Activated T-cell treated with anti-CD3 and anti-CD28 coated beads, Interleukin-2, amount 50 U/mL, for 1 hour (primary cell): ENCODE results near the gene GDPD5.

Source experiments
- DNase-seq: peaks from one replicate; pipeline ENCODE4 v3.0.0-alpha.2; 2020

Gene GDPD5, protein sequence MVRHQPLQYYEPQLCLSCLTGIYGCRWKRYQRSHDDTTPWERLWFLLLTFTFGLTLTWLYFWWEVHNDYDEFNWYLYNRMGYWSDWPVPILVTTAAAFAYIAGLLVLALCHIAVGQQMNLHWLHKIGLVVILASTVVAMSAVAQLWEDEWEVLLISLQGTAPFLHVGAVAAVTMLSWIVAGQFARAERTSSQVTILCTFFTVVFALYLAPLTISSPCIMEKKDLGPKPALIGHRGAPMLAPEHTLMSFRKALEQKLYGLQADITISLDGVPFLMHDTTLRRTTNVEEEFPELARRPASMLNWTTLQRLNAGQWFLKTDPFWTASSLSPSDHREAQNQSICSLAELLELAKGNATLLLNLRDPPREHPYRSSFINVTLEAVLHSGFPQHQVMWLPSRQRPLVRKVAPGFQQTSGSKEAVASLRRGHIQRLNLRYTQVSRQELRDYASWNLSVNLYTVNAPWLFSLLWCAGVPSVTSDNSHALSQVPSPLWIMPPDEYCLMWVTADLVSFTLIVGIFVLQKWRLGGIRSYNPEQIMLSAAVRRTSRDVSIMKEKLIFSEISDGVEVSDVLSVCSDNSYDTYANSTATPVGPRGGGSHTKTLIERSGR

DNA sequence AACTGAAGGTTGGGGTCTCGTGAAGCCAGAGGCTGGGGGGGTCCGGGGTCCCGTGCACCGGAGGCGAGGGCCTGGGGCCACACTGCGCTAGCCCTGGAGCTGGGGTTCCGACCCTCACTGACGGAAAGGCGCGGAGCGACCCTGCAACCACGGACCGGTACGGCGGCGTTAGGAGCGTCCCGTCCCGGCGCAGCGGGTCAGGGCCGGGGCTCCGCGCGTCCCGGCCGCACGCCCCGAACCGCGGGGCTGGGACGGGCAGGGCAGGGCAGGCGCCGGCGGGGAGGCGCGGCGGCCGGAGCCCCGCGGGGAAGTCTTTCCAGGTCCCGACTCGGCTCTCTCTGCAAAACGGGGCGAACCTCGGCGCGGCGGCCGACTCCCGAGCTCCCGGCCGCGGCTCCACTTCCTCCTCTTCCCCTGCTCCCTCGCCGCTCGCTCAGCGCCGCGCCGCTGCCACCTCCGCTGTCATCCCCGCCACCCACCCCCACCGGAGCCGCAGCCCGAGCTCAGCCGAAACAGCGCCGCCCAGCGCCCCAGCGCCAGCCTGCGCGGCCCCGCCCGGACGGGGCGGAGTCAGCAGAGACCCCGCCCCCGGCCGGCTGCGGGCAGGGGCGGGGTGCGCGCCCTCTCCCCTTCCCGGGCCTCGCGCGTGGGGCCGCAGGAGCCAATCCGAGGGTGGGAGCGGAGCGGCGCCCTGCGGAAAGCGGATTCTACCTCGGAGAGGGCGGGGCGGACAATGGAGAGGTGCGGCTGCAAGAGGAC lies at the start of gene GDPD5:
GDPD5 (minus strand) TSS at position 509 of the 759 bp plus-strand sequence. CDS start 48,206 bp downstream, outside the sequence.
- DNase-seq: peak; percentile 92

- DNase-seq: no peak
Measured at GRCh38 chr11:75574698-75575602, 49.2 kb upstream of the GDPD5 start.

- no peak for DNase-seq
Measured at GRCh38 chr11:75572744-75573143, 47.0 kb upstream of the GDPD5 start.

DNA sequence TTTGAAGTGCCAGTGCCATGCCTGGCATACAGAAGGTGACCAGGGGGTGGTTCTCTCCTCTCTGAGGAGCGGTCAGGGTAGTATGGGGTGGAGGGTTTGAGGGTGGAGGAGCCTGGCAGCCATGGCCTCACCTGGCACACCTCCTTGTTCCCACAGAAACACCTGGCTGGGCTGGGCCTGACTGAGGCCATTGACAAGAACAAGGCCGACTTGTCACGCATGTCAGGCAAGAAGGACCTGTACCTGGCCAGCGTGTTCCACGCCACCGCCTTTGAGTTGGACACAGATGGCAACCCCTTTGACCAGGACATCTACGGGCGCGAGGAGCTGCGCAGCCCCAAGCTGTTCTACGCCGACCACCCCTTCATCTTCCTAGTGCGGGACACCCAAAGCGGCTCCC lies 45.9 kb upstream of the GDPD5 start:
- DNase-seq: no peak

DNA sequence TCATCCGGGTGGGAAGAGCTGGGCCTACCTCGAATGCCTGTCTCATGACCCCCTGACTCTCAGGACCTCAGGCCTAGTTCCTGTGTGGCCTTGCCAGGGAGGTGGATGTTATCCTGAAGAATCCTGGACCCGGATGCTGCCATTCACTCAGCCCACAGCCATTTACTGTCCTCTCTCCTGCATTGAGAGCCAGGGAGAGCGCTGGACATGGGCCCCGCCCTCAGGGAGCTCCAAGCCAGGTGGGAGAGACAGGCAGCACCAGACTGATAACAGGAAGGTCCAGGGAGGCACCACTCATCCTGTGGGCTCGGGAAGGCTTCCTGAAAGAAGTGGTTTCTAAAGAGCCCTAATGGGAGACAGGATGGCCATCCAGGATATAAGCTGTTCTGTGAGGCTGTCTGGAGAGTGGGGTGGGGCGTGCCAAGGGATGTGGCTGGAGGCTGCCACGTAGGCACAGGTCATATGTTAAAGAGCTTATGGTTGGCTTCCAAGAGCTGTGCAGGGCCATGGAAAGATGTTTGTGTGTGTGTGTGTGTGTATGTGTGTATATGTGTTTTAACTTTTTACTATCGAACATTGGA lies 44.9 kb upstream of the GDPD5 start:
- no peak for DNase-seq

DNA sequence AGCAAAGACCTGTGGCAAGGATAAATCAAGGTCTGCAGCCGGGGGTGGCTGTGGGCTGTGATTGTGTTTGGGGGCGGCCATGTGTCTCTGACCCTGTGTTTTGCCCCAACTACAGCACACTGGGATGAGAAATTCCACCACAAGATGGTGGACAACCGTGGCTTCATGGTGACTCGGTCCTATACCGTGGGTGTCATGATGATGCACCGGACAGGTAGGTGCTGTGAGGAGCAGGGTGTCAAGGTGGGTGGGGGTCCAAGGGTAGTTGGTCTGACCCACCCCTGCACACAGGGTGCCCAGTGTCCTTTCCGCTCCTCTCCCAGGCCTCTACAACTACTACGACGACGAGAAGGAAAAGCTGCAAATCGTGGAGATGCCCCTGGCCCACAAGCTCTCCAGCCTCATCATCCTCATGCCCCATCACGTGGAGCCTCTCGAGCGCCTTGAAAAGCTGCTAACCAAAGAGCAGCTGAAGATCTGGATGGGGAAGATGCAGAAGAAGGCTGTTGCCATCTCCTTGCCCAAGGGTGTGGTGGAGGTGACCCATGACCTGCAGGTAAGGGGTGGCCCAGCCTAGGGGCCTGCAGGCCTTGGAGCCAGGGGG lies 43.0 kb upstream of the GDPD5 start:
- DNase-seq: no peak

- DNase-seq: no peak
Measured at GRCh38 chr11:75567971-75568370, 42.2 kb upstream of the GDPD5 start.

- no peak for DNase-seq
Measured at GRCh38 chr11:75566763-75567279, 41.1 kb upstream of the GDPD5 start.

- DNase-seq: no peak
Measured at GRCh38 chr11:75565916-75566762, 40.4 kb upstream of the GDPD5 start.

- no peak for DNase-seq
Measured at GRCh38 chr11:75565221-75565814, 39.6 kb upstream of the GDPD5 start.

DNA sequence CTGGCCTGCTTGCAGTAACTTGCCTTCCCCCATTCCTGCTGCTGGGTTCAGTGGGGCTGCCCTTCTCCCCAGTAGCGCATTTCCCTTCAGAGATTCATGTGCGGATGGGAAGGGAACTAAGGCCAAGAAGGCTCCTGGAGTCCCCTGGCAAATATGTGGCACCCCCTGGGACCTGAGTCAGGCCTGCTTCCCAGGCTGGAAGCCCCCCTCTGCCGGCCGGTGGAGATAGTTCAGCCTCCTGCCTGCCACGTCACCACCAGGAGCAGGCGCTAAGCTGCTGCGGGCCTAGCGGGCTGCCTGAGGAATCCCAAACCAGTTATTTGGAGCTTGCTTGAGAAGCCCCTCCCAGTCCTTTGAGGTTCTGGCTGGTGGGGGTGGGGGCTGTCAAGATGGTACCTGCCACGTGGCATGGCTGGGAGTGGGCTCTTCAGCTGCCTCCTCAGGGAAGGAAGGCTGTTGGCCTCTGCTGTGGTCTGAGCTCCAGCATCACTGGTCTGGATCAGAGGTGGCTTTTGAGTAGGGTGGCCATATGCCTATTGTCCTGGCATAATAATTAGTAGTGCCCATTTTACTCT lies 38.3 kb upstream of the GDPD5 start:
- no peak for DNase-seq

DNA sequence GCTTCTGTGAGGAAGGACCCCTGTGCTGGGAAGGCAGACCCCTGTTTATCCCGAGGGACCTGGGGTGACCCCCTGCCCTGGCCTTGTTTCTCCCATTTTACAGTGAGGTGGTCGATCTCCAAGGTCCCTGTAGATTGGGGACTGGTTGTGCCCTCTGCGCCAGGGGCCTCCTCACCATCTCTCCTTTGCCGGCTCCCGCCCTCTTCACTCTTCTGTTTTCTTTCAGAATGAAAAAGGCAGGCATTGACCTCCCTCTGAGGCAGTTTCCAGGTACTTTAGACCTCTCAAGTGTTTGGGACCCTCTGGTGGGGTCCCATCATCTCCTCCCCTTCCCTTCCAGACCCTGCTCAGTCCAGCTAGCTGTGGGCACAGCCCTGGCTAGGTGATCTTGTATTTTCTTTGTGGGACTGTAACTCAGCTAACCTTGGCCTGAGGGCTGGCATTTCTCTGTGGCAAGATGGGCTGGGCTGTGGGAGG lies 37.8 kb upstream of the GDPD5 start:
- DNase-seq: no peak

GRCh38 chr11:75562836-75563484 lies 37.2 kb upstream of the GDPD5 start:
- no peak for DNase-seq

DNA sequence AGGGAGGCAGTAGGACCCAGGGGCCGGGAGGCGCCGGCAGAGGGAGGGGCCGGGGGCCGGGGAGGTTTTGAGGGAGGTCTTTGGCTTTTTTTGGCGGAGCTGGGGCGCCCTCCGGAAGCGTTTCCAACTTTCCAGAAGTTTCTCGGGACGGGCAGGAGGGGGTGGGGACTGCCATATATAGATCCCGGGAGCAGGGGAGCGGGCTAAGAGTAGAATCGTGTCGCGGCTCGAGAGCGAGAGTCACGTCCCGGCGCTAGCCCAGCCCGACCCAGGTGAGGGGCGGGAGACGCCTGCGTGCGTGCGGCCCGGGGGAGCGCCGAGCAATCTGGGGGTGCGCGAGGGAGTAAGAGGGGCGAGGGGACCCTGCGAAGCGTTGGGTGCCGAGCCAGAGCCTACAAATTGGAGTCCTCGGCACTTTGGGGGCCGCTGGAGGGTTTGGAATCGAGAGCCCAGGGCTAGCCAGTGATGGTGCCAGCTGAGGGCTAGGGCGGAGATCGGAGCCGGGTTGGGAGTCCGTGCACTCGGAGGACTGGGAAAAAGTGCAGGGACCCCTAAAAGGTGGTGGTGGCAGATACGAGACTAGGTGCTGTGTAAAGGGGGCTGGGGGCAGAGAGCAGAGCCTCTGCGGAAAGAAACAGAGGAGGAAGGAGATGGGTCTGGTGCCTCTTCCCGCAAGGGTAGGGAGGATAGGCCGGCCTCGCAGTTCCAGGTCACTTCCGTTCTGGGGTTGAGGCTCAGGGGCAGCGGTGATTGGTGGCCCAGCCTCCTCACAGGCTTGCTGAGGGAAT lies 36.5 kb upstream of the GDPD5 start, which contains the start of gene SERPINH1:
SERPINH1 (plus strand) TSS at position 206 of the 788 bp plus-strand sequence. CDS start 4,097 bp downstream, outside the sequence.
- peak; percentile 60 for DNase-seq

- no peak for DNase-seq
Measured at GRCh38 chr11:75561426-75562047, 35.8 kb upstream of the GDPD5 start.

DNA sequence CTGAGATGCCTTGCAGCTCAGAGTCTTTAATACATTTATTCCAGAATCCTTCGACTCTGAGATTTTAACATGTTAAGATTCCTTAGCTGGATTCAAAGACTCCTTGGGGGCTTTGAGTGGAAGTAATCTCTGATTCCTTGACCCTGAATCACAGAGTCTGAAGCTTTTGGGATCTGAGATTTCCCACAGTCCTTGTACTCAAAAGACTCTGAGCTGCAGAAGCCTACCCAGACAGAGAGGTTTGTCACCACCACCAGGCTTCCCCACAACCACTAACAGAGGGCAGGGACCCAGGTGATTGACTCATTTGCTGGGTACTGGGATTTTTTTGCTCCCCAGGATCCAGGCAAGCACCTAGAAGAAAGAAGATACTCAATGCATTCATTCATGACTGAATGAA lies 34.9 kb upstream of the GDPD5 start:
- DNase-seq: no peak
